ENCODE results near the gene COL8A1. TPM values are rescaled to one million over a fixed set of nuclear protein-coding genes. Genes with fewer than 3 reads are reported as not detected.

COL8A1 gene
- total RNA-seq, 1 experiment from 2014 or later, result 0.07 TPM

GRCh38 chr3:99678023-99678422, 39.6 kb downstream of the COL8A1 start:
- H2AFZ ChIP-seq (ENCODE audit: low read depth, low read length, poor library complexity, severe bottlenecking), result no peak overlapping the region
- BruUV-seq (replicated peaks), result no TSS peak
- no peaks in the 10 kb centered on the region for H4K20me1 ChIP-seq (ENCODE audit: insufficient read depth)
- CTCF ChIA-PET, result interaction anchor here (1.3 kb wide), 1 partner anchor 10 kb away, joined by 4 read pairs; no protein-coding TSS in a partner anchor
- no peak overlapping the region for H3K27ac ChIP-seq (ENCODE audit: low read depth, low read length)
- no peaks in the 10 kb centered on the region for H3K9me3 ChIP-seq (ENCODE audit: control insufficient read depth in 1 of 2, insufficient read depth in 1 of 2, low read depth in 1 of 2, low read length in 2 of 2)
- H3K4me3 ChIP-seq (replicated peaks in 1 of 2; ENCODE audit: low read depth in 1 of 2, low read length in 2 of 2), result no peak overlapping the region
- H3K9me2 ChIP-seq (ENCODE audit: insufficient read depth), result no peaks in the 10 kb centered on the region
- H3K79me2 ChIP-seq (ENCODE audit: insufficient read depth, low read length), result no peaks in the 10 kb centered on the region
- RAD21 ChIA-PET (ENCODE audit: low non-redundant PET in 1 of 2, low total read pairs in 2 of 2, uncharacterized antibody in 2 of 2, unreplicated experiment in 2 of 2), result no interaction called here
- ATAC-seq, result no peak
- H3K9ac ChIP-seq (ENCODE audit: low read length), result no peak overlapping the region
- no peak for DNase-seq (ENCODE audit: low read depth, low spot score)
- H3K4me1 ChIP-seq (ENCODE audit: control insufficient read depth in 1 of 2, insufficient read depth in 2 of 2, low read length in 2 of 2), result no peaks in the 10 kb centered on the region
- peaks cover 73% of the 10 kb centered on the region for H3K27me3 ChIP-seq (ENCODE audit: insufficient read depth, low read length)
- no peaks in the 10 kb centered on the region for H3K36me3 ChIP-seq (ENCODE audit: control insufficient read depth in 1 of 2, insufficient read depth in 2 of 2, low read length in 2 of 2)
- intact Hi-C loops (cut with micrococcal nuclease), result no loop called here
- TF ChIP-seq EZH2phosphoT487 (IDR thresholded peaks at IDR 0.05; ENCODE audit: borderline replicate concordance) (no peak), EZH2 (IDR thresholded peaks at IDR 0.05) (no peak), TCF7L2 (IDR thresholded peaks at IDR 0.05; ENCODE audit: borderline replicate concordance, extremely low read depth, insufficient read depth, insufficient read length) (no peak), ELF1 (IDR thresholded peaks at IDR 0.05; ENCODE audit: borderline replicate concordance, low read depth) (no peak), CTCF (IDR thresholded peaks at IDR 0.05 in 2 of 3, conservative IDR thresholded peaks at IDR 0.05 in 1 of 3; ENCODE audit: borderline replicate concordance in 1 of 3, insufficient read depth in 1 of 3, low read depth in 2 of 3, low read length in 2 of 3) (no peak), RAD21 (IDR thresholded peaks at IDR 0.05; ENCODE audit: low read depth) (no peak), JUND (IDR thresholded peaks at IDR 0.05) (no peak), CEBPB (IDR thresholded peaks at IDR 0.05; ENCODE audit: low read depth) (no peak), POLR2AphosphoS5 (IDR thresholded peaks at IDR 0.05; ENCODE audit: low read depth, low read length) (no peak), FOSL1 (IDR thresholded peaks at IDR 0.05; ENCODE audit: low read depth) (no peak), CBX3 (IDR thresholded peaks at IDR 0.05; ENCODE audit: low read depth) (no peak), ZNF274 (IDR thresholded peaks at IDR 0.05; ENCODE audit: low read depth, low read length) (no peak), SRF (IDR thresholded peaks at IDR 0.05; ENCODE audit: low read depth) (no peak)
- TF ChIP-seq, protein P1, sequence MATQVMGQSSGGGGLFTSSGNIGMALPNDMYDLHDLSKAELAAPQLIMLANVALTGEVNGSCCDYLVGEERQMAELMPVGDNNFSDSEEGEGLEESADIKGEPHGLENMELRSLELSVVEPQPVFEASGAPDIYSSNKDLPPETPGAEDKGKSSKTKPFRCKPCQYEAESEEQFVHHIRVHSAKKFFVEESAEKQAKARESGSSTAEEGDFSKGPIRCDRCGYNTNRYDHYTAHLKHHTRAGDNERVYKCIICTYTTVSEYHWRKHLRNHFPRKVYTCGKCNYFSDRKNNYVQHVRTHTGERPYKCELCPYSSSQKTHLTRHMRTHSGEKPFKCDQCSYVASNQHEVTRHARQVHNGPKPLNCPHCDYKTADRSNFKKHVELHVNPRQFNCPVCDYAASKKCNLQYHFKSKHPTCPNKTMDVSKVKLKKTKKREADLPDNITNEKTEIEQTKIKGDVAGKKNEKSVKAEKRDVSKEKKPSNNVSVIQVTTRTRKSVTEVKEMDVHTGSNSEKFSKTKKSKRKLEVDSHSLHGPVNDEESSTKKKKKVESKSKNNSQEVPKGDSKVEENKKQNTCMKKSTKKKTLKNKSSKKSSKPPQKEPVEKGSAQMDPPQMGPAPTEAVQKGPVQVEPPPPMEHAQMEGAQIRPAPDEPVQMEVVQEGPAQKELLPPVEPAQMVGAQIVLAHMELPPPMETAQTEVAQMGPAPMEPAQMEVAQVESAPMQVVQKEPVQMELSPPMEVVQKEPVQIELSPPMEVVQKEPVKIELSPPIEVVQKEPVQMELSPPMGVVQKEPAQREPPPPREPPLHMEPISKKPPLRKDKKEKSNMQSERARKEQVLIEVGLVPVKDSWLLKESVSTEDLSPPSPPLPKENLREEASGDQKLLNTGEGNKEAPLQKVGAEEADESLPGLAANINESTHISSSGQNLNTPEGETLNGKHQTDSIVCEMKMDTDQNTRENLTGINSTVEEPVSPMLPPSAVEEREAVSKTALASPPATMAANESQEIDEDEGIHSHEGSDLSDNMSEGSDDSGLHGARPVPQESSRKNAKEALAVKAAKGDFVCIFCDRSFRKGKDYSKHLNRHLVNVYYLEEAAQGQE (IDR thresholded peaks at IDR 0.05; ENCODE audit: low read depth), result no peak
- TF ChIP-seq, protein P2, sequence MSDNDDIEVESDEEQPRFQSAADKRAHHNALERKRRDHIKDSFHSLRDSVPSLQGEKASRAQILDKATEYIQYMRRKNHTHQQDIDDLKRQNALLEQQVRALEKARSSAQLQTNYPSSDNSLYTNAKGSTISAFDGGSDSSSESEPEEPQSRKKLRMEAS (IDR thresholded peaks at IDR 0.05), result no peak
- POLR2A ChIA-PET, result no interaction called here
- no peak overlapping the region for H3K4me2 ChIP-seq (ENCODE audit: low read length)

Data from HCT116 (cell line).